Measurements from ENCODE around the gene BTNL8.

GRCh38 chr5:180990882-180991242, 91.9 kb downstream of the BTNL8 start:
- no peak for TF ChIP-seq CTCF (IDR thresholded peaks at IDR 0.05)
- no peak for TF ChIP-seq ZSCAN20 (CRISPR knock-in tag; IDR thresholded peaks at IDR 0.05)
- no peak for TF ChIP-seq JUNB (IDR thresholded peaks at IDR 0.05)
- no peak for TF ChIP-seq RFX5 (IDR thresholded peaks at IDR 0.05)
- TF ChIP-seq MAX (IDR thresholded peaks at IDR 0.05): no peak
- no peak for TF ChIP-seq USF2 (IDR thresholded peaks at IDR 0.05)
- no peak for TF ChIP-seq BHLHE40 (IDR thresholded peaks at IDR 0.05; ENCODE audit: low read depth, low read length)
